GM19452 (cell line): ENCODE data around the gene ABCC6.
"Not testable (repeated sequence)": the region's sequence is repeated elsewhere in the genome, so short reads cannot be mapped to it uniquely, and the experiment has no call there.

ENCODE experiments used
- ATAC-seq: cut with Tn5 transposase; IDR thresholded peaks from one replicate; pipeline ENCODE4 v1.9.1; 2021; ENCODE audit not compliant: unreplicated experiment

ABCC6 gene

GRCh38 chr16:16190966-16191365 lies 32.3 kb downstream of the ABCC6 start:
- not testable (repeated sequence) for ATAC-seq

- no peak for ATAC-seq
Measured at GRCh38 chr16:16190546-16190945, 32.7 kb downstream of the ABCC6 start.

DNA sequence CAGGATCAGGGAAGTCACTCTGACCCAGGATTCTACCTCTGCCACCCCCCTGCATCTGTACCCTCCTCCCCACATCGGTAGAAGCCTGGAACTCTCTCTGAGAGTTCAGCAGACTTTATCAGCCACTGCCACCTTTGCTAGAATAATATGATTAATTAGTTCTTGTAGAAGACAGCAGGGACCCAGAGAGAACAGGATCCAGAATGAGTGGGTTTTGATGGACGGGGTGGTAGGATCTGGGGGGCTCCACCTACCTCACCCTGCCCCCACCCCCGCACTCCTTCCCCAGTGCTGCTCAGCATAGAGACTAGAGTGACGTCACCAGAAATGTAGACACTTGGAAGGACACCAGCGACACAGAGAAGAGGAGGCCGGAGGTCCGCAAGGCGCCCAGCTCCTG lies 33.5 kb downstream of the ABCC6 start:
- ATAC-seq: no peak

- ATAC-seq: no peak
Measured at GRCh38 chr16:16188827-16189226, 34.5 kb downstream of the ABCC6 start.

GRCh38 chr16:16186820-16187219 lies 36.5 kb downstream of the ABCC6 start:
- no peak for ATAC-seq

- ATAC-seq: no peak
Measured at GRCh38 chr16:16185095-16185494, 38.2 kb downstream of the ABCC6 start.

DNA sequence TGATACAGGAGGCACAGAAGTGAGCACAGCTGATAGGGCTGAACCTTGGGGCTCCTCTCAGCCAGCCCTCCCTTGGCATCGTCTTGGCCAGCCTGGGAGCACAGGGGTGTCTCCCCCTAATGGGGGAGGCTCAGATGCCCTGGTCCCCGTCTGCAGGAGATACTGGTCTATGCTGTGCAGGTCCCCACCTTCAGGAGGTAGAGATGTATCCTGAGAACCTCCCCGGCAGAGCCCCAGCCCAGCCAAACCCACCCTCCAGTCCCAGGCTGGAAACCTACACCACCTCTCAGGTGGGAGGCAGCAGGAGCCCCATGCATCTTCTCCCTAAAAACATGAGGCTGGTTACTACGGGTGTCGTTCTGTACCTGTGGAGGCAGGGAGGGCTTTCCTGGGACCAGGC lies 38.7 kb downstream of the ABCC6 start:
- no peak for ATAC-seq

GRCh38 chr16:16183562-16183961 lies 39.7 kb downstream of the ABCC6 start:
- ATAC-seq: no peak

GRCh38 chr16:16182918-16183317 lies 40.4 kb downstream of the ABCC6 start:
- ATAC-seq: no peak

GRCh38 chr16:16181748-16182147 lies 41.5 kb downstream of the ABCC6 start:
- not testable (repeated sequence) for ATAC-seq

- ATAC-seq: no peak
Measured at GRCh38 chr16:16178455-16179162, 44.7 kb downstream of the ABCC6 start.

GRCh38 chr16:16176328-16176727 lies 47.0 kb downstream of the ABCC6 start:
- ATAC-seq: no peak

- no peak for ATAC-seq
Measured at GRCh38 chr16:16175296-16175695, 48.0 kb downstream of the ABCC6 start.

- no peak for ATAC-seq
Measured at GRCh38 chr16:16172991-16173390, 50.3 kb downstream of the ABCC6 start.

- ATAC-seq: no peak
Measured at GRCh38 chr16:16171332-16171919, 51.9 kb downstream of the ABCC6 start.

DNA sequence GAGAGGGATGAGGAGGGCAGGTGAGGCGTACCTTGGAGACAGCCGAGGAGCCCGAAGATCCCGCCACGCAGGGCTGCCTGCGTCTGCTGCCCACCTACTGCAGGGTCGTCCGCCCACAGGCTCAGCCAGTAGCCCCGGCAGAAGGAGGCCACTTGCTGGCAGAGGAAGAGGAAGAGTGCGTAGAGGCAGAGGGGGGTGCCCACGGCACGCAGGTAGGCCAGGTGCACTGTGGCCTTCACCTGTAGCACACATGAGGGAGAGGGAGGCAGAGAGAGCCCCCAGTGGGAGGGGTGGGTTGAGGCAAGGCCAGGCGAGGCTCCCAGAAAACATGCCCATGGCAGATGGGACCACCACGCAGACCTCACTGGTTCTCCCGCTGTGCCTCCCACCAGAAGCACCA lies 53.7 kb downstream of the ABCC6 start:
- ATAC-seq: no peak

GRCh38 chr16:16168431-16168830 lies 54.9 kb downstream of the ABCC6 start:
- no peak for ATAC-seq

DNA sequence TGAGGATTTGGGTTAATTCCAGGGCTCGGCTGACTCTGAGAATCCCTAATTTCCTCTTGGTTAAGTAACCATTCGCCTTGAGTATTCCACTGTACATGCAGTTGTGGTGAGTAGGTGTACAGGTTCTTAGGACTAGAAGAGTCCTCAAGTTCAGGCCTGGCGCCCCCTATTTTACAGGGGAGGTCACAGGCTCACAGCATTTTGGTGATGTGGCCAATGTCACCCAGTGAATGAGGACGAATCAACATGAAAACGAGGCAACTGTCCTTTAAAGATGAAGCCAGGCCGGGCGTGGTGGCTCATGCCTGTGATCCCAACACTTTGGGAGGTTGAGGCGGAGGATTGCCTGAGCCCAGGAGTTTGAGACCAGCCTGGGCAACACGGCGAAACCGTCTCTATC lies 55.4 kb downstream of the ABCC6 start:
- no peak for ATAC-seq

GRCh38 chr16:16166949-16167348 lies 56.3 kb downstream of the ABCC6 start:
- ATAC-seq: no peak

DNA sequence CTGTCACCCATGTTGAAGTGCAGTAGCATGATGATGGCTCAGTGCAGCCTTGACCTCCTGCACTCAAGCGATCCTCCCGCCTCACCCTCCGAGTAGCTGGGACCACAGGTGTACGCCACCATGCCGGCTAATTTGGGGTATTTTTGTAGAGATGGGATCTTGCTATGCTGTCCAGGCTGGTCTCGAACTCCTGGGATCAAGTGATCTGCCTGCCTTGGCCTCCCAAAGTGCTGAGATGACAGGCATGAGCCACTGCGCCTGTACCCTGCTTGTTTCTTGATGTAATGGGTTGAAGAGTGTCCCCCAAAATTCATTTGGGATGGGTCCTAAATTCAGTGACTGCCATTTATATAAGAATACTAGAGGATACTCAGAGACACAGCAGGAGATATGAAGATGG lies 57.2 kb downstream of the ABCC6 start:
- ATAC-seq: no peak

DNA sequence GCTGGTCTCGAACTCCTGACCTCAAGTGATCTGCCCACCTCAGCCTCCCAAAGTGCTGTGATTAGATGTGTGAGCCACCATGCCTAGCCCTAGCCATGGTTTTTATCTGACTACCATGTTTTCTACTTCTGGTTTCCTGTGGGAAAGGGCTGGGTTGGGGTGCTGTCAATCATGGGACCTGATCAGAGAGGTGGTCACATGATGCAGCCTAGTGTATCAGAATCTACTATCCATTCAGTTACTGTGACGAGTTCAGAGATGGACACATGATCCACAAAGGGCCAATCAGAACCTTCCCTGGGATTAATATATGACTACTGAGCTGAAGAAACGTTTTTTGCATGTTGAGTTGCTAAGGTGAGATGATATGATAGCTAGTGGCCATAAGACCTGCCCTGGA lies 59.1 kb downstream of the ABCC6 start:
- ATAC-seq: no peak

DNA sequence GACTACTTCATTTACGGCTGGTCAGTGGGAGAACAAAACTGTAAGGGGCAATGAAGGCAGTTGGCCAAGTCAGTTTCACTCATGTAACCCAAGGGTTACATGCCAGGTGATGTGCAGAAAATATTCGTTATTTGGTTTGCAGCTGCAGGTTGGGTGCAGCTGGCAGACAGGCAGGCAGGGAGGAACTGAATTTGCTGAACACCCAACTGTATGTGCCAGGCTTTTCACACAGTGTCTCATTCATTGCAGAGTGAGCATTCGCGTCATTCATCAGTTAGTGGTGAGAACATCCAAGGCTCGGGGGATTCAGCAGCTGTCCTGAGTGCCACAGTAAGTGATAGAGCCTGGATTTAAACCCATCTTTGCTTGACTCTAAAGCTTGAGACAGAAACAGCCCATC lies 59.7 kb downstream of the ABCC6 start:
- no peak for ATAC-seq

DNA sequence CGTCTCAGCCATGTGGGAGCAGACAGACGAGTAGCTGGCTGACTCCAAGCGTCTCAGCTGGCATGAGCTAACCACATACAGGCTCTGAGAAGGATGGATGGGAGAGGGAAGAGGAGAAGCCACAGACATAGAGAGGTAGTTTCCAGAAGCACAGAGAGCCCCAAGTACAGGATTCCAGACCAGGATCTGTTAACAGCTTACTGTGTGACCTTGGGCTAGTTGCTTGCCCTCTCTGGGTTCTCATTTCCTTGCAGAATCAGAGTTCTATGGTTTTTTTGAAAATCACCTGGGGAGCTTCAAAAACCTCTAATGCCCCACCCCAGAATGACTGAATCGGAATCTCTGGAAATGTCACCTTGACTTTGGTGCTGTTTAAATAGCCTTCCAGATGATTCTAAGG lies 60.2 kb downstream of the ABCC6 start:
- no peak for ATAC-seq
